Testis (tissue), 3 donors: ENCODE measurements around the gene AFF4. TPM values are rescaled to one million over a fixed set of nuclear protein-coding genes. Genes with fewer than 3 reads are reported as not detected.

Source experiments
- DNase-seq: peaks from one replicate; pipeline ENCODE4 v3.0.0-alpha.2; 2019
- H3K27ac ChIP-seq, 2 donors: fragments of 200-600 bp; sonication (generic); one replicate each; pipeline ENCODE4 v1.5.1; 2019
- H3K27me3 ChIP-seq: fragments of 200-600 bp; sonication (generic); one replicate; pipeline ENCODE4 v1.5.1; 2019
- H3K36me3 ChIP-seq: fragments of 200-600 bp; sonication (generic); one replicate; pipeline ENCODE4 v1.5.1; 2017; ENCODE audit warnings: low read depth; ENCODE audit errors: missing control alignments
- H3K4me1 ChIP-seq: fragments of 200-600 bp; sonication (generic); one replicate; pipeline ENCODE4 v1.5.1; 2019
- H3K4me3 ChIP-seq, 2 donors: fragments of 200-600 bp; sonication (generic); one replicate each; pipeline ENCODE4 v1.5.1; 2017 to 2019
- H3K9me3 ChIP-seq: fragments of 200-600 bp; sonication (generic); one replicate; pipeline ENCODE4 v1.5.1; 2017
- CTCF ChIP-seq, 3 experiments: fragments of 450-650 bp in 2 of 3; fragments of 200-600 bp in 1 of 3; sonication (generic) in 1 of 3; IDR thresholded peaks; one replicate each; pipeline ENCODE4 v1.5.1; 2016 to 2019; ENCODE audit warnings: antibody characterized with exemption in 3 of 3, mild to moderate bottlenecking in 2 of 3, moderate library complexity in 1 of 3
- POLR2A ChIP-seq: fragments of 450-650 bp; IDR thresholded peaks from one replicate; pipeline ENCODE4 v1.6.1; 2017; ENCODE audit warnings: antibody characterized with exemption, mild to moderate bottlenecking, moderate library complexity
- WGBS, 2 donors: methylation state at CpG; one replicate each; pipeline ENCODE4 v1.1.5; 2018; 5-methylcytosine and 5-hydroxymethylcytosine counted together
- intact Hi-C: fragments of 100-400 bp; cut with DNase I; formaldehyde crosslinking; loops from one replicate; pipeline ENCODE4 v1.15.1; 2023; ENCODE audit warnings: low total_unique reads
- polyA plus RNA-seq: library from polyadenylated mRNA; stranded (reverse); fragments of 350-450 nt; fragmentation: Illumina TruSeq; extraction: RNeasy Lipid Tissue Mini Kit (QIAGEN cat#74804); gene quantifications from one replicate; pipeline ENCODE4 v1.2.3, GENCODE V29; 2014; ENCODE audit warnings: low read depth, low replicate concordance; ENCODE audit not compliant: insufficient read depth
- total RNA-seq, 2 donors: library from RNA; depleted of rRNA; stranded (reverse); fragments of >200 nt; gene quantifications; one replicate each; pipeline ENCODE4 v1.2.3, GENCODE V29; 2016

Gene AFF4
- total and polyA plus RNA-seq, 3 donors from 2014 or later: 57.2 to 112 (median 112) TPM

- no peaks in the 10 kb centered on the region for H3K4me1 ChIP-seq
- no peak for TF ChIP-seq POLR2A
- no peak for TF ChIP-seq CTCF (IDR thresholded peaks at IDR 0.05)
- no peak overlapping the region for H3K4me3 ChIP-seq
- no peak for DNase-seq
- WGBS, 2 donors: 88 to 92% methylated on average over 4 of the region's 4 CpGs
- no peaks in the 10 kb centered on the region for H3K9me3 ChIP-seq
- H3K36me3 ChIP-seq: no peaks in the 10 kb centered on the region
- intact Hi-C loops: no loop called here
- H3K27me3 ChIP-seq: no peaks in the 10 kb centered on the region
- no peak overlapping the region for H3K27ac ChIP-seq
Measured at GRCh38 chr5:132841305-132841704, 122.1 kb downstream of the AFF4 start.

GRCh38 chr5:132840896-132841295 is 122.5 kb downstream of the AFF4 start:
- H3K27ac ChIP-seq: no peak overlapping the region
- no peaks in the 10 kb centered on the region for H3K4me1 ChIP-seq
- H3K9me3 ChIP-seq: no peaks in the 10 kb centered on the region
- no peak for DNase-seq
- TF ChIP-seq POLR2A (no peak), CTCF (IDR thresholded peaks at IDR 0.05) (no peak)
- WGBS, 2 donors: 31 to 55% methylated on average over 1 of the region's 1 CpG
- H3K27me3 ChIP-seq: no peaks in the 10 kb centered on the region
- no peaks in the 10 kb centered on the region for H3K36me3 ChIP-seq
- intact Hi-C loops: no loop called here
- no peak overlapping the region for H3K4me3 ChIP-seq

- DNase-seq: no peak
- WGBS, 2 donors: 75 to 79% methylated on average over 3 of the region's 3 CpGs
- intact Hi-C loops: no loop called here
- H3K4me3 ChIP-seq: no peak overlapping the region
- H3K36me3 ChIP-seq: no peaks in the 10 kb centered on the region
- no peaks in the 10 kb centered on the region for H3K9me3 ChIP-seq
- TF ChIP-seq POLR2A (no peak), CTCF (IDR thresholded peaks at IDR 0.05) (no peak)
- H3K27me3 ChIP-seq: no peaks in the 10 kb centered on the region
- H3K27ac ChIP-seq: no peak overlapping the region
- no peaks in the 10 kb centered on the region for H3K4me1 ChIP-seq
Measured at GRCh38 chr5:132840313-132840712, 123.1 kb downstream of the AFF4 start.

GRCh38 chr5:132839426-132840301 is 123.8 kb downstream of the AFF4 start:
- DNase-seq: no peak
- Histone ChIP-seq H3K4me1 (no peaks in the 10 kb centered on the region), H3K4me3 (no peak overlapping the region), H3K27me3 (no peaks in the 10 kb centered on the region), H3K9me3 (no peaks in the 10 kb centered on the region), H3K36me3 (no peaks in the 10 kb centered on the region), H3K27ac (peak overlapping the region in 1 of 2 donors; percentile 31)
- 79 to 88% methylated on average over 8 of the region's 8 CpGs for WGBS, 2 donors
- TF ChIP-seq CTCF (IDR thresholded peaks at IDR 0.05): no peak
- no peak for TF ChIP-seq POLR2A
- intact Hi-C loops: no loop called here
